ENCODE measurements around the gene NDUFA13.

DNA sequence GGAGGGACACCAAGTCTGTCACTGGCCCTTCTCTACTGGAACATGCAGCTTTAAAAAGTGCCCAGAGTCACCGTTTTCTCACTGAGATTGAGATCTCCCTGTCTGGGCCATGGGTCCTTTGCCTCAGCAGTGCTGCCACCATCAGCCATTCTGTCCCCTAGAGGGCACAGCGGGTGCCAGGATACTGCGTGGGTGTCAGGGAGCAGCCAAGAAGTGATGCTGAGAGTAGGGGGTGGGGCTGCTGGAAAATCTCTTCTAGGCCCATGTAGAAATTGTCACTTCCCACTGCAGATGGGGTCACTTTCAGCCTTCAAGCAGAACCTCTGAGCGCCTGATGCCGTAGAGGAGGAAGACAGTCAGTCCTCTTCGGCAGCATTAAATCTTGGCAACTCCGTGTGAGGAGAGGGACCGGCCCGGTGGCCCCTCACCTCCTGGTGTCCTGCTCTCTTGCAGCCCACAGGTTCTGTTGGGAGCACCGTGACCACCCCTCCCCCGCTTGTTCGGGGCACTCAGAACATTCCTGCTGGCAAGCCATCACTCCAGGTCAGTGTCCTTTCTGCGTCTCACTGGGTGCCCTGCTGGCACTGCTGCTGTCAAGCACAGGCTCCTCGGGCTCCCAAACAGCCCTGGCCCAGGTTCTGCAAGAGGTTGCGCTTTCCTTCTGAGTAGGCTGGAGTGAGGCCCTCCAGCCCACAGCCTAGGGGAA is 22.0 kb upstream of the NDUFA13 start:
- TF ChIP-seq, protein P1, sequence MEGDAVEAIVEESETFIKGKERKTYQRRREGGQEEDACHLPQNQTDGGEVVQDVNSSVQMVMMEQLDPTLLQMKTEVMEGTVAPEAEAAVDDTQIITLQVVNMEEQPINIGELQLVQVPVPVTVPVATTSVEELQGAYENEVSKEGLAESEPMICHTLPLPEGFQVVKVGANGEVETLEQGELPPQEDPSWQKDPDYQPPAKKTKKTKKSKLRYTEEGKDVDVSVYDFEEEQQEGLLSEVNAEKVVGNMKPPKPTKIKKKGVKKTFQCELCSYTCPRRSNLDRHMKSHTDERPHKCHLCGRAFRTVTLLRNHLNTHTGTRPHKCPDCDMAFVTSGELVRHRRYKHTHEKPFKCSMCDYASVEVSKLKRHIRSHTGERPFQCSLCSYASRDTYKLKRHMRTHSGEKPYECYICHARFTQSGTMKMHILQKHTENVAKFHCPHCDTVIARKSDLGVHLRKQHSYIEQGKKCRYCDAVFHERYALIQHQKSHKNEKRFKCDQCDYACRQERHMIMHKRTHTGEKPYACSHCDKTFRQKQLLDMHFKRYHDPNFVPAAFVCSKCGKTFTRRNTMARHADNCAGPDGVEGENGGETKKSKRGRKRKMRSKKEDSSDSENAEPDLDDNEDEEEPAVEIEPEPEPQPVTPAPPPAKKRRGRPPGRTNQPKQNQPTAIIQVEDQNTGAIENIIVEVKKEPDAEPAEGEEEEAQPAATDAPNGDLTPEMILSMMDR (IDR thresholded peaks at IDR 0.05; ENCODE audit: poor library complexity) = no peak
- TF ChIP-seq EZH2 (IDR thresholded peaks at IDR 0.05; ENCODE audit: borderline replicate concordance) (no peak), EZH2phosphoT487 (IDR thresholded peaks at IDR 0.05; ENCODE audit: low read depth, severe bottlenecking, unreplicated experiment) (no peak)

Data from hepatocyte (in vitro differentiated cells).